A673 (cell line): ENCODE data around the gene CACNA2D2.

Source experiments
- CTCF ChIP-seq: fragments of 300-800, 200-600 bp; sonication (generic); conservative IDR thresholded peaks from 2 replicates; pipeline ENCODE4 v1.5.1; 2017; ENCODE audit warnings: low read depth, mild to moderate bottlenecking, antibody characterized with exemption, low read length, moderate library complexity, mixed read lengths
- EZH2 ChIP-seq: fragments of 200-600 bp; sonication (generic); IDR thresholded peaks from 2 replicates; pipeline ENCODE4 v1.6.1; 2017; ENCODE audit warnings: borderline replicate concordance, low read depth, mild to moderate bottlenecking, mixed read lengths, antibody characterized with exemption, low read length; ENCODE audit not compliant: poor library complexity, severe bottlenecking

- TF ChIP-seq CTCF (no peak), EZH2 (no peak)
These were observed 146.0 kb downstream of the CACNA2D2 start for GRCh38 chr3:50357481-50357880.
